Erythroblast (primary cell): ENCODE results near the gene FHIP1B.

Experiments used
- GATA1 ChIP-seq: IDR thresholded peaks from 2 replicates; pipeline ENCODE4 v1.6.1; 2011; ENCODE audit warnings: low read depth, mild to moderate bottlenecking, control low read depth, low read length, moderate library complexity
- POLR2A ChIP-seq: IDR thresholded peaks from 2 replicates; pipeline ENCODE4 v1.6.1; 2011; ENCODE audit warnings: mild to moderate bottlenecking, low read length

DNA sequence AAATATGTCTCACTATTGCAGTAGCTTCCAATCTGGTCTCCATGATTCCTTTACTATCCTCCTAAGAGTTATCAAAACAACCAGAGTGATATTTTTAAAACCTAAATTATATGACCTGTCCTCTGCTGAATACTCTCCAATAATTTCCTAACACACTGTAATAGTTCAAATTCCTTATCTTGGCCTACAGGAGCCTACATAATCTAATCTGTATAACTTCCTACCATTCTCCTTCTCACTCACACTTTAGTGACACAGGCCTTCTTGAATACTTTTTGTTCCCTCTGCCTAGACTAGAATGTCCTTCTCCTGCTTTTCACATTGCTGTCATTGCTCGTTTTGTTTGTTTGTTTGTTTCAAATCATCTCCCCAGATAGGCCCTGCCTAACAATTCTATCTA, 9.4 kb downstream of the FHIP1B start:
- TF ChIP-seq POLR2A (no peak), GATA1 (no peak)
